HTR-8/SVneo (cell line): Measurements from ENCODE around the gene PCYOX1L.
A peak's percentile ranks its signal among the peaks of the same experiment; 100 is the strongest.

Experiments used
- DNase-seq: peaks from one replicate; pipeline ENCODE4 v3.0.0; 2011; ENCODE audit warnings: low spot score, mixed read lengths; ENCODE audit not compliant: insufficient read length
- FAIRE-seq: peaks from 2 replicates; lab custom pipeline; 2011; peaks lifted over from hg19 to GRCh38; lab: Jason Lieb, UNC

Gene PCYOX1L

GRCh38 chr5:149365418-149365817 lies 7.6 kb downstream of the PCYOX1L start:
- DNase-seq (no peak), FAIRE-seq (no peak)

- DNase-seq (no peak), FAIRE-seq (no peak)
Observed at GRCh38 chr5:149366169-149366729, 8.4 kb downstream of the PCYOX1L start.

DNA sequence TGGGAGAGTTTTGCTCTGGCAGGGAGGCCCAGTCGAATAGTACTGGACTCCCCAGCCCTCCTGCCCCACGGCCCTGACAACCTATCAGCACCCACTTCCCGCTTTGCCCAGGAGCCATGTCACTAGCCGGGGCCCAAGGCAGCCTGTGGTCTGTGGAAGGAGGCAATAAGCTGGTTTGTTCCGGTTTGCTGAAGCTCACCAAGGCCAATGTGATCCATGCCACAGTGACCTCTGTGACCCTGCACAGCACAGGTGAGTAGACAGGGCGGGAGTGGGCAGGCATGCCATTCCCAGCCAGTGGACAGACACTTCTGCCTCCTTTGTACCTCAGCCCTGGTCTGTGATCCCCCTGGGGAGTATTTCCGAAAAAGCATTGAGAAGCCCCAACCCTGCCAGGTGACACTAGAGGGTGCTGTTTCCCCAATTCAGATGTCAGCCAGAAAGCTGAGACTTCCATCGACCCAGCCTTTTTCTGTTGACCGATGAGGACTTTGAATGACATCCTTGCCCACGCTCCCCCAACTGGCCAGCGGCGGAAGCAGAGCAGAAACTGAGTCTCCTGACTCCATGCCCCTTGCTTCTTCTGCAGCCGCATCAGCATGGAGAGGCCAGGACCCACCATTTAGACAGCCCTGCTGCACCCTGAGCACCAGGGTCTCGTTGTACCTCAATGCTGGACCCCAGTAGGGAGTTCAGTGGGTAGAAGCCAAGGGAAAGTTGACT lies 9.6 kb downstream of the PCYOX1L start:
- DNase-seq (peak; percentile 87), FAIRE-seq (peak; percentile 16)

GRCh38 chr5:149367972-149368645 lies 10.3 kb downstream of the PCYOX1L start:
- FAIRE-seq (no peak), DNase-seq (no peak)

DNA sequence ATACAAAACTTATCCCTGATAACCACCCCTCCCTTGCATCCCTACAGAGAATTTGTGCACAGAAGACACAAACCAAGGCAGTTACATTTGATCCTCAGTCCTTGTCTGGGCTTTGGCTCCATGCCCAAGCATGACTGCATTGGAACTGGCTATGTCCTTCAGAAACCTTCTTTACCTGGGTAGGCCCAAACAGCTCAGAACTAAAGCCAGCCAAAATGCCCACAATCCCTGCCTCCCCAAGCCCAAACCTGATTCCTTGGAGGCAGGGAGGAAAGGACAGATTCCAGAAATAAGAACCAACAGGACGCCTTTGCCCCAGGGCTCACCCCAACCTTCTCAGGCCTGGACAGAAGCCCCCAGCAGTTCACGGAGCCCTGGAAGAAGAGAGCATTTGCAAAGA lies 13.0 kb downstream of the PCYOX1L start:
- DNase-seq (no peak), FAIRE-seq (no peak)

DNA sequence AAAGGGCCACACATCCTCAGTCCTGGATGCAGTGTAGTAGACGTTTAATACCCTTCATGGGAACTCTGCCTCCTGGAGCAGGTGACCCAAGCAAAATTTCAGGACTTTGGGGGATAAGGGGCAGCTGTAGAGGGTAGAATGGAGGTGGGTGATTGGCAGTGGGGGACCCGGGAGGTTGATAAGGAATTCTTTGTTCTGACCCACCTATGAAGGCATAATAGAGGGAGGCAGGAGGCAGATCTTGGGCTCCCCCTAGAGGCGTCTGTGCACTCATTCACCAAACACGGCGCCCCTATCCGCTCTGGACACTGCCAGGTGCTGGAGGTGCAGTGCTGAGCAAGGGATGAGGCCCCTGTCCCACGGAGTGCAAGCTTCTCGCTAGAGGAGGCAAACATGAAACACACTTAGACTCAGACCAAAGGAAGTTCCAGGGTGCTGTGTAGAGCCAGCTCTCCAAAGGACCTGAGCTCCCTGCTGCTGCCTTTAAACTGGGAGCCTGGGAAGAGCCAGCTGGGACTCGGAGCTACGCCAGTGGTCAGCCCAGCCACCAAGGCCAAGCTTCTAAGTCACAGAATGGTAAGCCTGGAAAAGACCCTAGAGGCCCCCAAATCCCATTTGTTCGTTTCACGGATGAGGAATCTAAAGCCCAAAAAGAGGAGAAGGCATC lies 13.6 kb downstream of the PCYOX1L start:
- no peak for FAIRE-seq

DNA sequence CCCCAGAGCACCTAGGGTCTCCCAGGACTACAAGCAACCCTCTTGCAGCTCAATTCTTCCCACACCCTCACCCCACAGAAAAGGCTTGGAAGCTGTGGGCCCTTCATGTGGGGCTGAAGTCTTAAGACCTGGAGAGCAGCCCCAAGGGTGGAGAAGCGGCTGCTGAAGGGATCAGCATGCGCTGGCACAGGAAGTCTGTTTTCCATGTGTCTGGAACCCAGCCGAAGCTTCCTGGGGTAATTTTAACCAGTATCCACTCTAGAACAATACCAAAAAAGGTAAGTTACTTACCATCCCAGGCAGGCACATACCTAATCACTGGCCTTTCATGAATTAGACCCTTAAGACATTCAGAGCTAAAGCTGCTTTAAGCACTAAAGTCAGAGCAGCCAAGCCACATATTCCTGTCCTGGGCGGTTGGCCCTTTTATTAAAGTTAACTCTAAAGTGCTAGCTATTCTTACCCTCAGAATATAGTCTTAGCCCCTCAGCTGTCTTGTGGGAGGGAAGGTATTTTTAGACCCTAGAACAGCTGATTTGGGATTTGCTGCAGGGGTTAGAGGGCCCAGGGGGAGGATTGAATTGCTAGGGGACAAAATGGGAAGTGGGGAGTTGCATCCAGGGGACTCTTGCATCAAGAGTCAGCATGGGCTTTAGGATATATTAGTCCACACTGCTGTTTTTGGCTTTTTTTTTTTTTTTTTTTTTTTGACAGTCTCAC lies 14.4 kb downstream of the PCYOX1L start:
- no peak for DNase-seq
- no peak for FAIRE-seq

More for the DNA sequence above, 13.6 kb downstream of the PCYOX1L start:
- peak; percentile 64 for DNase-seq

DNA sequence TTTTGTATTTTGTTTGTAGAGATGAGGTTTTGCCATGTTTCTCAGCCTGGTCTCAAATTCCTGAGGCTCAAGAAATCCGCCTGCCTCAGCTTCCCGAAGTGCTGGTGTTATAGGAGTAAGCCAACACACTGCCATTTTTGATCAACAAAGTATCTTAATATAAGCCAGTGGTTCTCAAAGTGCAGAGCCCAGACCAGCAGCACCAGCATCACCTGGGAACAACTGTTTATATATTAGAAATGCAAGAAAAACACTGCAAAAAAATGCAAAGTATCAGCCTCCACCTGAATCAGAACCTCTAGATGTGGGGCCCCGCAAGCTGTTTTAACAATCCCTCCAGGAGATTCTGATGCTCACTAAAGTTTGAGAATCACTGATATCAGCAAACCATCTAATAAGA lies 15.1 kb downstream of the PCYOX1L start:
- no peak for FAIRE-seq
- no peak for DNase-seq

DNA sequence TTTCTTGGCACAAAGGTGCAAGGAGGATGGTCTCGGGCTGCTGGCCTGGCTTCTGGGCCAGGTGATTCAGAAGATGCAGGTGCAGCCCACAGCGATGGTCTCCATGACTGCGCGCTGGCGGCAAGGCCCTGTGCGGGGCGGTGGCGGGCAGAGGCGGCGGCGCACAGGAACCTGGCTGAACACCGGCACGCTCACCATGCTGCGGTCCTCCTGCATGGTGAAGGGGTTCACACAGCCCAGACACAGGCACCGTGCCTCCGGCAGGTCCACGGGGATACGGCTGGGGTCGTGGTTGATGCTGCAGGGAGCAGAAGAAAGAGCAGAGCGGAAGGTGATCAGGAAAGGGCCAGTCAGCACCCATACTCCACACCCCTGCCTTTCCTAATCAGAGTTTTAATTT lies 16.5 kb downstream of the PCYOX1L start:
- DNase-seq: no peak
- no peak for FAIRE-seq

DNA sequence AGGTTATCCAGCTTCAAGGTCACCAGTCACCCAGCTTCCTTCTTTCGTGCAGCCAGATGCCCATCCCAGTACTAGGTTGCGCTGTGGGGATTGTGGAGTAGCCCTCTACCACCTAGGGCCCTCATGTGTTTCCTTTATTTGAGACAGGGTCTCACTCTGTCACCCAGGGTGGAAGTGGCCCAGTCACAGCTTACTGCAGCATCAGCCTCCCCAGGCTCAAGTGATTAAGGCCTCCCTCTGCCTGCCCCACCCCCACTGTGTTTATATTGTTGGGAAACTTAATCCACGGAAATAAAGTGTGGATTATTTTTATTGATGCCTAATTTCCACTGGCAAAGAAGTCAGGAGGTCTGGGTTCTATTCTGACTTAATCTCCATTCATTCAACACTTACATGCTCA lies 17.0 kb downstream of the PCYOX1L start:
- no peak for DNase-seq
- no peak for FAIRE-seq

DNA sequence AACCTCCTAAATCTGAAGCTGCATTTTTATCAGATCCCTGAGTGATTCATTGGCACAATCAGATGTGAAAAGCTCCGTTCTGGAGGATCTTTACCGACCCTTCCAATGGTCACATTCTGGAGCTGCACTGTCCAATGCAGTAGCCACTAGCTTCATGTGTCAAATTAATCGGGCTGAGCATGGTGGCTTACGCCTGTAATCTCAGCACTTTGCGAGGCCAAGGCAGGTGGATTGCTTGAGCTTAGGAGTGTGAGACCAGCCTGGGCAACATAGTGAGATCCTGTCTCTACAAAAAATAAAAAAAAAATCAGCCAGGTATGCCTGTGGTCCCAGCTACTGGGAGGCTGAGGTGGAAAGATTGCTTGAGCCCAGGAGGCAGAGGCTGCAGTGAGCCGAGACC lies 17.6 kb downstream of the PCYOX1L start:
- FAIRE-seq (no peak), DNase-seq (no peak)

GRCh38 chr5:149376104-149376503 lies 18.3 kb downstream of the PCYOX1L start:
- FAIRE-seq (no peak), DNase-seq (no peak)

DNA sequence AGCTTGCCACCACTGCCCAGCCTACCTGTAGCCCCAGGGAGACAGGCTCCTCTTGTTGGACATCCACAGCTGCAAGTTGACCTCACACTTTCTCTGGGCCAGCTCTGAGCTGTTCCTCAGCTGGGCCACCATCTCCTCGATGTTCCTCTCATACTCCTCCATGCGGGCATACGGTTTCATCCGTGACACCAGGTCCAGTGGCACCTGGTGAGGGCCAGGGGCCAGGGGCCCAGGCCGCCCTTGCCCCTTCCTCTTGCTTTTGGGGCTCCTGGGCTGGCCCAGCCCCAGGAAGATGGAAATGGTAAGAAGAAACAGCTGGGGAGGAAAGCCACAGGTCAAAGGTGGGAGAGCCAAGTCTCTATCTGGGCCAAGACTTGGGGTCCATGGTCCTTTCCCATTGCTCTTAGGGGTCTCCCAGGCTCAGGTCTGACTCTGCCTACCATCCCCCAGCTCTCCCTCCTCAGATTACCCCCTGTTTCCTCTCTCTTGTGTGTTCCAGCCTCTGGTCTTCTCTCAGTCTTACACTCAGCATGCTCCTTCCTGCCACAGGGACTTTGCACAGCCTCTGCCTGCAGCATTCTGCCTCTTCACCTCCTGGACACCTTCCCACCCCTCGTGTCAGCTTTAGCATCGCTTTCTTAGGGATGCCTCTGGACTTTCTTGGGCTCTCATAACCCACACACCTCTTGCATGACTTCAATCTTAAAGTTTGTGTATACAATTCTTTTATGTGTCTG lies 19.0 kb downstream of the PCYOX1L start:
- no peak for FAIRE-seq

DNA sequence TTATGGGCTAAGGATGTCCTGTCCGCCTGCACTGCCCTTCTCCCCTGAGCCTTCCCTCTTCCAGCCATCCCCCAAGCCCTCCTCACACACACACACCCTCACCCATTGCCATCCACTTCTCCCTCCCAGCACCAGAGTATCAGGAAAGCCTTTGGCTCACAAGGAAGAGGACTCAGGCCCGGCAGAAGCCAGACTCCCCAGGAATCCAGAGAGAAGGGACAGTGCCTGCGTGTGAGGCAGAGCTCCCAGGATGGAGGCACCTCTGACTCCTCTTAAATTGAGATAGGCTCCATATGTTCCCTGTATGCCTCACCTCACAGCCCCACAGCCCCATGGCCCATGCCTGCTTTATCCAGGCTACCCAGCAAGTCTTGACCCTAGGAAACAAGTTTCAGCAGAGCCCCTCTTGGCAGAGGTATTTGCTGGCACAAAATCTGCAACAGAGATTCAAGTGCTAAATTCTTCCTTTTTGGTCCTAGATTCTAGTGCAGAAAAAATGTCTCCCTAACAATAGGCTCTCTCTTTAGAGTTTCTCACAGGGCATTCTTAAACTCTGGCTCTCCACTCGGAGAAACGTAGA lies 20.5 kb downstream of the PCYOX1L start:
- FAIRE-seq (no peak), DNase-seq (no peak)

More for the DNA sequence above, 19.0 kb downstream of the PCYOX1L start:
- DNase-seq: no peak

DNA sequence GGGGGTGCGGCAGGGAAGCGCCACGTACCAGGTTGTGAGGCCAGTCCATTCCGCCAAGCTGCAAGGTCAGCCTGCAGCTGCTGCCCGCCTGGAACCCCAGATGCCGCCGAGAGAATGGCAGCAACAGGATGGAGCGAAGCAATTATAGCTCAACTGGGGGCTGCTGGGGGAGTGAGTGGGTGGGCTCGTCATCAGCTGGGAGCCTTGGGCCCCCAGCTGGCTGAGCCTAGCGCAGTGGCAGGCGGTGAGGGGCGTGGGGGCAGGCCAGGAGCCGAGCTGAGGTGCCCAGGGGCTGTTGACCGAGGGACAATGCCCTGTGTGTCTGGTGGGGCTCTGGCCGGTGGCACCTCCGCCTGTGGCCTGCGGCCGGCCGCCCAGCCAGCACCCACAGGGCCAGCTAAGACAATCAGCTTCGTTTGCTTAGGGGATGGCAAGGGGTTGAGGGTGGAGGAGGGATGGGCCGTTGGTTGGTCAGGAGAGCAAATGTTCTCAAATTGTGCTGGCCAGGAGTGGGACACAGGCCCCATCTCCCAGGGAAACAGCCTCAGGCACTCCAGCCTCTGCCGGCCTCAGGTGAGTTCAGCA lies 21.4 kb downstream of the PCYOX1L start, which contains the start of gene IL17B:
IL17B (minus strand) TSS at position 116 of the 585 bp plus-strand sequence; CDS start at position 49, 67 bp downstream.
- FAIRE-seq (no peak), DNase-seq (no peak)

DNA sequence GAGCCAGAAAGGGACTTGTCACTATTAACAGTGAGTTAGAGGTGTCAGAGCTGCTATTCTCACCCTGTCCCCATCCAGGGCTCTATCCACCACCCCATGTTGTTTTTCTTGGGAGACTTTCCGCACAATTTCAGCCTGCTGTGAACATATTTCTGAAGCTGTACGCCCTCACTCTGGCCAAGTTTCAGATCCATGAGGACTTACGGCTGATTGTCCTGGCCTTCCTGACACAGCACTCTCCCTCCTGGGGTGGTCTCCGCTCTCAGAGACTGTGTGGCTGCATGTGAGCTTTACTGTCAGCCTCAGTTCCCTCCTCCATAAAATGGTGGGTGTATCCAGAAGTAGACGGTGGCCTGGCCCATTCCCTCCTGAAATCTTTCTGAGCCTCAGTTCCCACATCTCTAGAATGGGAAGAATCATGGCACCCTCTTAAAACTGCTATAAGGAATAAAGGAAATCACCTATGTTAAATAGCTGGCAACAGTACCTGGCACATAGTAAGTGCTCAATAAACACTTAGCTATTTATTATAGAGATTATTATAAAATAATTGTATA lies 22.1 kb downstream of the PCYOX1L start:
- DNase-seq: no peak
- no peak for FAIRE-seq

- no peak for FAIRE-seq
- no peak for DNase-seq
Observed at GRCh38 chr5:149380466-149381121, 22.7 kb downstream of the PCYOX1L start.
